HUDEP-2 (cell line): ENCODE measurements around the gene DNAJC11.
"Not testable (repeated sequence)": the region's sequence is repeated elsewhere in the genome, so short reads cannot be mapped to it uniquely, and the experiment has no call there.

ENCODE experiments used
- DNase-seq, 76 experiments: peaks; one replicate each; lab custom pipeline; 2025; ENCODE audit not compliant: unreplicated experiment in 76 of 76; lab: John Stamatoyannopoulos, UW

DNAJC11 gene

DNA sequence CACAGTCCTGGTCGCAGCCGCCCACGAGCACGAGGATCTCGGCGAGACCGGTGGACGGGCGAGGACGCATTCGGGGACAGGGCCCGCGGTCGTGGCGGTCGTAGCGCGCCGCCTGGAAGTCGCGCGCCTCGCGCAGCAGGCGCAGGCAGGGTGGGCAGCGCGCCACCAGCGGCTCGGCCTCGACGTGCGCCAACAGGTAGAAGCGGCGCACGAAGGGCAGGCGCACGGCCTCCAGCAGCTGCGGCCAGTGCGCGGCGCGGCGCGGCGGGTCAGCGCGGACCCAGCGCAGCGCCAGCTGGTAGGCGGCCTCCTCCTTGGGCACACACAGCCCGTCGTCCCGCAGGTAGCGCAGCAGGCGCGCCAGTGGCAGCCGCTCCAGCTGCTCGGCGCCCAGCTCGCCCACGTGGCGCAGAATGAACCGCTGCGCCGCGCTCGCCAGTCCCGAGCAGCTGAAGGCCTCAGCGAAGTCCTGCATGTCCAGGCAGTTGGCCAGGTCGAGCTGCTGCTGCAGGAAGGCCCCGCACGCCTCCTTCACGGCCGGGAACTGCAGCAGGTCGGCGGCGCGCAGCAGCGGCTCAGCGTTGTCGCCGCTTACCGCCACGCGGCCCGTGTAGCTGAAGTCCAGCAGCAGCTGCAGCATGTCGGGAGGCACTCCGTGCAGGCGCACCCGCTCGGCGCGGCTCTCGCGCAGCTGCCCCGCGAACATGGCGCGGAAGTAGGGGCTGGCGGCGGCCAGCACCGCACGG is 99.5 kb downstream of the DNAJC11 start:
- DNase-seq: peak in 21 of 76 experiments; percentile 7 to 70 (median 44)

DNA sequence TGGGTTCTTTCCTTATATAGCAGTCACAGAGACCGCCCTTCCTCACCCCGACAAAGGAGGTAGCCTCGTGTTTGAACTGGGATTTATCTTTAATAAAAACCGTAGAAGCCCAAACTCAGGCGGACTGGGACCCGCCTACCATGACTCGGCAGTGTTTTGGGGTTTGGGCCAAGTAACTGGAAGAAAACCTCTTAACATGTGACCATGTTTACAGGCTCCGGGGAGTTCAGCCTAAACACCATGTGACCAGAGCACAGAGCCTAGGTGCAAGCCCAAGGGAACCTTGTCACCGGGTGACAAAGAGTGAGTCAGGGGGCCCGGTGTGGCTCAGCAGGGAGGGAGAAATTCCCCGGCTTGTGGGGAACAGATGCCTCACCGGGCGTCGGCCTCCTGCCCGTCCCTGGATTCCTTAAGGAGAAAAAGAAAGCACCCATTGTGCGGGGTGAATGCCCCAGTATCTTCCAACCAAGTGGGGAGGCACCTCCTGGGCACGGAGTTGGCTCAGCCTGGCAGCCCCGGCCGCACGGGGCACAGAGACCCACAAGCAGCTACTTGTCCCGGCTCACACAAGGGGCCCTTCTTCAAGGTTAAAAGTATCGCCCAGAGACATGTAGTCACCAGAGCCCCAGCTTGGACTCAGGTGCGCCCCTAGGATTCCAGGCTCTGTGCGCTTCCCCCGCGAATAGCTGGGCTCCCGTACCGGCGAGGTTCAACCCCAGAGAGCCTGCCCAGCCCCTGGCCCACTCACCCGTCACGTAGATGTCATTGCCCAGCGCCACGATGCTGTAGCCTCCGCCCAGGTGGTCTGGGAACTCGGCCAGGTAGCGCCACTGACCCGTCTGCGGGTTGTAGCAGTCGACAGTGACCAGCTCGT is 100.3 kb downstream of the DNAJC11 start:
- DNase-seq: peak in 75 of 76 experiments; percentile 43 to 96 (median 88)

DNA sequence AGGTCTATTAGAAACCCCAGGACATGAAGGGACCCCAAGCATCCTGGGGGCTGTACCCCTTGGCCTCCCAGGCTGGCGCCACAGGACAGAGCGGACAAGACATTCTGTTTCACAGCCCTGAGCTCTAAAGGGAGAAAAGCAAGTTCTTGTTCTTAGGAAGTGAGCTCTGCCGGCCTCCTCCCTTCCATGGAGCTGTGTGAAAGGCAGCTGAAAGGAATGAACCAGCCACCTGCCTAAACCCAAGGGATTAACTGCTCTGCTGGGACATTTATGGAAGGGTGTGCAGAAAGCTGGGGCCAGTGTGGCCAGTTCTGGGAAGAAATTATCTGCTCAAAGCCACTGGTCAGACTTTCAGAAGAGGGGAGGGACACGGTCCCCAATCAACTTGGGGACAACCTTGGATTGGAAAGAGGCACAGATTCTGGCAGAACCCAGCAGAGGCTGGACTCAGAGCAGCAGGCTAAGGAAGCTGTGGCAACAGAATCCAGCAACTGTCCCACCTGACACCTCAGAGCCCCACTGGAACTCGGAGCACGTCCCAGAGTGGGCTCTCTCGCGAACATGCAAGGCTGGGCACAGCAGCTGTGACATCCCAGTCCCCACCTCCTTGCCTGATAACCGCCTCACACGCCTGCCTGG is 101.1 kb downstream of the DNAJC11 start:
- DNase-seq: peak in 2 of 76 experiments; percentile 37 to 56

DNA sequence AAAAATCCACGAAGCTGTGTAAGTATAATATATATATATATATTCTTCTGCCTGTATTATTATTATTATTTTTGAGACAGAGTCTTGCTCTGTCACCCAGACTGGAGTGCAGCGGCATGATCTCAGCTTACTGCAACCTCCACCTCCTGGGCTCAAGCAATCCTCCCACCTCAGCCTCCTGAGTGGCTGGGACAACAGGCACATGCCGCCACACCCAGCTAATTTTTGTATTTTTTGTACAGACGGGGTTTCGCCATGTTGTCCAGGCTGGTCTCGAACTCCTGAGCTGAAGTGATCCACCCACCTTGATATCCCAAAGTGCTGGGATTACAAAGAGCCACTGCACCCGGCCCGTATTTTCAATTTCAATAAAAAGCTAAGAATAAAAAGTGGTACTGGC is 101.6 kb downstream of the DNAJC11 start:
- not testable (repeated sequence) for DNase-seq

DNA sequence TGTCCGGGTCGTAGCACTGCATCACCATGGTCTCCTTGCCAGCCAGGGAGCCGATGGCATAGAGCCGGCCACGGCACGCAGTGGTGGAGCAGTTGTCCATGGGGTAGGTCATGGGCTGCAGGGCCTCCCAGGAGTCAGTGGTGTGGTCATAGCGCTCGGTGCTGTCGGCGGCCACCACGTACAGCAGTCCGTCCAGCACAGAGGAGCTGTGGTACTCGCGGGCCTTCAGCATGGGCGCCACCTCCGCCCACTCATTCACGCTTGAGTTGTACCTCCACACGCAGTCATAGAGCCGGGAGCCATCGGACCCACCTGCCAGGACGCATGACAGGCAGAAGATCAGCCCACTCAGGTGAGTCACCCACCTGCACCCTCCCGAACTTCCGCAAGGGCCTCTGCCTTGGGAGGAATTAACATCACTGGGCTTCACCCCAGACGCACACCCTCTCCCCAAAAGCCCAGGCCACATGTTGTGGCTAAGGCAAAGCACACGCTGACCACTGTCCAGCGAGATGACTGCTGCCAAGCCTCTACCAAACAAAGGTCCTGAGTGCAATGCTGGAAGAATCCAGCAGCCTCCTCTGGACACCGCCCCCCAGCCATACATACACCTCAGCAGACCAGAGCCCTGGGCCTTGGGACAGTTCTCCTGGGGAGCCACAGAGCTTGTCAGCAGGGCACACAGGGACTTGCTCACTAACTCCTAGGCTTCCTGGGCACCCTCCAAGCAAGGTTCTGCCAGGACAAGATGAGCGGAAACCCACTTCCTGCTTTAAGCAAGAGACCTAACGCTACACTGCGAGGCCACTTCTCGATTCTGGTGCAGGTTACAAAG is 102.3 kb downstream of the DNAJC11 start:
- no peak for DNase-seq

DNA sequence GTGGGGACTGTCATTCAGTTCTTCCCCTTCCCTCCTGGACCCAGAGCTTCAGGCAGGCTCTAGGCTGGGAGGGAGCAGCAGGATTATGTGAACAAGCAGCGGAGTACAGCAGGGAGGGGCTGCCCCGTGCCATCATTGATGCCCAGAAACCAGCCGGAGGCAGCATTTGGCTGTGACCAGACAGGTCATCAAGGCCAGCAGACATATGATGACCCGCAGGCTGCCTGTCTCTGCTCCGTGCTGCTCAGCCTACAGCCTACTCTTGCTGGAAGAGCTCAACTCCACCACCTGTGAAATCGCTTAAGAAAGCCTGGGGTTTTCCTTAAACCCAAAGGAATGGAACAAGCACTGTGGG is 103.9 kb downstream of the DNAJC11 start:
- no peak for DNase-seq

DNA sequence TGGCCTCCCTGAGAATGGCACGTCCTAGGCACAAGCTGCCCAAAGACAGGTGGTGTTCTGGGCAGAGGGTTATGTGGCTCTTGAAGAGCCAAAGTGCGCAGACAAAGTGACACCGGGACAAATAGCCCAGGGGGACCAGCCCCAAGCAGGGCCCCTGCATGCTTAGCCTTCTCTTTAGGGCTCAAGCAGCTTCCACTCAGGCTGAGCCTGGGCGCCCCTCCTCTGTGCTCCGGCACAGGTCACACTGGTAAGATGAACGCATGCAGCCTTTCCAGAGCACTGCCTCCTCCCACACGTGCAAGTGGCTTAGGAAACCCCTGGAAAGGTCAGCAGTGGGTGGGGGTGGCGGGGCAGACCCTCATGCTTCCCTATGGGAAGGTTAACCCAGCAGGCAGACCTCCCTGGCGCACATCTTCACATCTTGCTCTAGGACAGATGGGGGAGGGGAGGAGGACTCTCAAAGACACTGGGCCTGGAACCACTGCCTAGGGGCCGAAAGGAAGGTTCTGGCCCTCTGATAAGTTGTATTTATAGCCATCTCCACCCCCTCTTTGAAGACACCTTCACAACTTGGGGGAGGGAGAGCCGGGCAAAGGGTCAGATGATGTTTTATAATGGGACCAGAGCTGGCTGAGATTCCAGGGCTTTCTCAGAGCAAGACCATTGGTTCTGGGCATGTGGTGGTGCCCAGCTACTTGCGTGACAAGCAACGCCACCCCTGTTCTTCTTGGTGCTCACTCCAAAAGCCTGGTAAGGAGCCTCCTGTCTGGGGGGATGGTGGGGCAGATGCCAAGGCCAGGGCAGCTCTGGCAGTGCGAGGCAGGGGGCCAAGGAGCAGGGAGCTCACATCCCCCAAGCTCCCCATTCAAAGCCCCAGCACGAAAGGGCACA is 104.5 kb downstream of the DNAJC11 start:
- no peak for DNase-seq

DNA sequence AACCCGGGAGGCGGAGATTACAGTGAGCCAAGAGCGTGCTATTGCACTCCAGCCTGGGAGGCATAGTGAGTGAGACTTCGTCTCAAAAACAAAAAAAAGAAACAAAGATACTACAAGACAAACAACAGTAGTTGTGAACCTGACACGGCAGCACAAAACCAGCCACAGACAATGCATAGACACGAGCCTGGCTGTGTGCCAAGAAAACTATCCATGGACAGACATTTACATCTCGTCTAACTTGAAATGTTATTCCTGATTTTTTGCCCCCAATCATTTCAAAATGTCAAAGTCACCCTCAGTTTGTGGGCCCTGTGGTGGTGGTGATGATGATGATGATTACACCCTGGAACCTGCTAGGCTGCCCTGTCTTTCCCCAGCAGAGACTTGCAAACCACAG is 105.3 kb downstream of the DNAJC11 start:
- DNase-seq: no peak

DNA sequence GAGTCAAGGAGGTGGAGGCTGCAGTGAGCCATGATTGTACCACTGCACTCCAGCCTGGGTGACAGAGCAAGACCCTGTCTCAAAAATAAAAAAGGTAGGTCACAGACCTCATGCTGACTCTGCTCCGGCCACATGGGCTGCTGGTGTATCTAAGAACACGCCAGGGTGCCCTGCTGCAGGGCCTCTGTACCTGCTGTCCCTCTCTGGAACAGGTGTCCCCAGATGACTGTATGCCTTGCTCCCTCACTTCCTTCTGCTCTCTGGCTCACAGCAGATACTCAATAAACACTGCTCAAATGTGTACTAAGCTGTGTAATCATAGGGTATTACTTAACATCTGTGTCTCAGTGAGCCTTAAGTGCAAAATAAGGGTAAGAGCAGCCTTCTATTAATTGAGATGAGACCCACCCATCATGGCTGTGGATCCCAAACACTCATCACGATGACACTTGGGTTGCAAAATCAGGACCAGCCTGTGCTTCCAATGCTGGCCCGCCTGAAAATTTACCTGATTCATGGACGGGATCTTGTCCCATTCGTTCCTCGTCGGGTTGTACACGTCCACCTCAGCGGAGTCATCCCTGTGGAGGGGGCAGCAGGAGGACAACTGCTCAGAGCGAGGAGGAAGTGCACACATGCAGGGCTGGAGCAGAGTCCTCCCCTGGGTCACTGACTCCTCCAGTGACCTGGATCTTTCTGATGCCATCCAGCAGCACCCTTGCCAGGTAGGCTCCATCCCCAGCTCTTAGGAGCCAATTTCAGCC is 106.5 kb downstream of the DNAJC11 start:
- no peak for DNase-seq

DNA sequence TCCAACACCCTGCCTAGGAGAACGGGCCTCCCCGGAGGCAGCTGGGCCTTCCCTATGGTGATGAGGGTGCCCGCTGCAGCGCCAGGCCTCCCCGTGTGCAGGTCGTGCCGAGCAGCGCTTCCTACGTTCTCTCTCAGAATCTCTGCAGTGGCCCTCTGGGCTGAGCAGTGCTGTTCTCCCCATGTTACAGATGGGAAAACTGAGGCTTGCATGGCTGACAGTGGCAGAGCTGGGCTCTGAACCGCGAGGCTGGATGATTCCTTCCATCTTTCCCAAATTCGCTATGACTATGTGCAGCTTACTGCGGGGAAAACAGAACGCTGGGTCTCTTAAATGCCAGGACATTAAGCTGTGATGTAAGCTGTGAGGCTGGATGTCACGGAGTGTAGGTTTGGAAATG is 107.8 kb downstream of the DNAJC11 start:
- DNase-seq: no peak

DNA sequence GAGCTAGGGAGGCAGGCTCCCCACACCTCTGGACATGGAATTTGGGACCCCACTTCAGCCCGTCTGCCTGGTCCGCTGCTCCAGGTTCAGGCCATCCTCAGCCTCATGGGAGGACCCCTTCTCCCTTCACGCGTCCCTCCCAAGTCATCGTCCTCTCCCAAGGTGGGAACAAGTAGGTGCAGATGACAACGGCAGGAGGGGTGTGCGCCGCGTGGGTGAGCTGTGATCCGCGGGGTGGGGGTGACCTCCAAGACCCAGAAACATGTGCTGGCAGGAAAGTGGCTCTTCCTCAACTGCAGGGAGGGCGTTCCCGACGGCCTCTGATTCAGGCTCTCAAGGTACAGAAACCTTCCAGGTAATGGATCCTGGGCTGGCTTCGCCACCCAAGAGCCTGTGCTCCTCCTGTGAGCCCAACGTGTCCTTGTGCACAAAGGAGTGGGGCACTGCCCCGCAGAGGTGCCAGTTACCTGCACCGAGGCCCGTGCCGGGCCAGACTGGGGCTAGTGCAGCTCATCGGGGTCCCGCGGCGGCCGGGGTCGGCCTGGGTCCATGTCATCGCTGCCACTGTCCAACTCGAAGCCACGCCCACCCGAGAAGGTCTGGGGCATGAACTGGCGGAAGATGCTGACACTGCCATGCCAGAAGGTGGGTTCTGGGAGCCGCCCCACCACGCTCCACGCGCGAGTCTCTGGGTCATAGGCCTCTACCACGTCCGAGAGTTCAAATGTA is 108.6 kb downstream of the DNAJC11 start:
- no peak for DNase-seq

DNA sequence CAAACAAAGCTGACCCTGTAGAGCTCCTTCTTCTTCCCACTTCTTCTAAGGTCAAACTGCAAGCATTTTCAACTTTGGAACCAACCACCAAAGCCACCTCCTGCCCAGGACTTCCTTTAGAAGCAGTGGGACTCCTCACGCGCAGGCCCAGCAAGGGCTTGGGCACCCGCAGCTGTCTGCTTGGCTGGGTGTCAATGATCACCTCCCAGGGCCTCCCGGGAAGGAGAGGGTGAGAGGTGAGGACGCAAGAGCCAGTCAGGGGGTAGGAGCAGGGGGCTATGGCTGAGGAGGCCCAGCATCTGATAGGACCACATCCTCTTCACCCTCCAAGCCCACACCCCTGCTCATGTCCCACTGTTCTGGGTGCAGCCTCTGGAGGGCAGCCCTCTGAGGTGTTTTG is 109.2 kb downstream of the DNAJC11 start:
- DNase-seq: no peak

DNA sequence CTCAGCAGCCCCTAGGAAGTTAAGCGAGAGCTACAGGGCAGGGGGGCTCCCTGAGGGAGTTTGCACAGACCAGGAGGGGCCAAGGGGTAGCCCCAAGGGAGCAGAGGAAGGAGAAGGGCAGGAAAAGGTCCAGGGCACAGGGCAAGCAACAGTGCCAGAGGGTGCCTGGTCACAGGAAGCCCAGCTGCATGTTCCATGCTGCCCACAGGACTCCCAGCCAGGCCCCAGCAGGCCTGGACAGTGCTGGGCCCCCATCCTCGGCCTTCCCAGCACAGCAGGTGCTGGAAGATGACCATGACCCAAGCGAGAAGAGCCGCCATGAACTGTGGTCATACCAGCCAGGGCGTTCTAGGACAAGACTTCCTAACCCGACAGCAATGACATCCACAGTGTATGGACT is 110.0 kb downstream of the DNAJC11 start:
- no peak for DNase-seq

DNA sequence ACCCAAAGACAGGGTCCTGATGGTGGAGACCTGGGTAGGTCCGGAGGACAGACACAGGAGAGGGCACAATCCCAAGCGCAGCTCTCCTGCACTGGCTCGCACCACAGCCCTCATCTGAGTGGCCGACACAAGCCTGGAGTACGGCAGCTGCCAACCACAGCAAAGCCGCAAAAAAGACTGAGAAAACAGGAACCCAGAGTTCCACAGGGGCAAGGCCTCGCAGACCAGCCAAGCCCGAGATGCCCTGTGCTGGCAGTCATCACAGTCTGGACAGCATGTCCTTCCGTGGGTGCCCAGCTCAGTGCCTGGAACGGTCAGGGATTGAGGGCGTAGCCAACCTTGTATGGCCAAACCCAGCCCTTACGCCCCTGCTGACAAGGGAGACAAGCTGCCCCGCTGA is 110.4 kb downstream of the DNAJC11 start:
- DNase-seq: no peak

DNA sequence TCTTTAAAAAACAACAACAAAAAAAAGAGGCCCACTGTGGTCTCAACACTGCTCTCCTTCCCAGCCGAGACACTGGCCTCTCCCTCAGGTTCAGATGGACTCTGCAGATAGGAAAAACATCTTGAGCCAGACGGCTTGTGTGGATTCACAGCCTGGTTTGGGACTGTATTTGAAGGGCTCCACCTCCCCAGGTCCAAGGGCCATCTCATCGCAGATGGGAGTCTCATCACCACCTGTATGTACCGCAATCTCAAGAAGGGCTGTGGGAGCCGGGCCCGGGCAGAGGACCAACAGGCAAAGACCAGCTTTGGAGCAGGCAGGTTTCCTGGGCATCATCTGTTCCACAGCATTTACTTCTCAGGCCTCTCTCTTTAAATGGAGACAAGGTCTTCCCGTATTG is 111.6 kb downstream of the DNAJC11 start:
- DNase-seq: no peak

DNA sequence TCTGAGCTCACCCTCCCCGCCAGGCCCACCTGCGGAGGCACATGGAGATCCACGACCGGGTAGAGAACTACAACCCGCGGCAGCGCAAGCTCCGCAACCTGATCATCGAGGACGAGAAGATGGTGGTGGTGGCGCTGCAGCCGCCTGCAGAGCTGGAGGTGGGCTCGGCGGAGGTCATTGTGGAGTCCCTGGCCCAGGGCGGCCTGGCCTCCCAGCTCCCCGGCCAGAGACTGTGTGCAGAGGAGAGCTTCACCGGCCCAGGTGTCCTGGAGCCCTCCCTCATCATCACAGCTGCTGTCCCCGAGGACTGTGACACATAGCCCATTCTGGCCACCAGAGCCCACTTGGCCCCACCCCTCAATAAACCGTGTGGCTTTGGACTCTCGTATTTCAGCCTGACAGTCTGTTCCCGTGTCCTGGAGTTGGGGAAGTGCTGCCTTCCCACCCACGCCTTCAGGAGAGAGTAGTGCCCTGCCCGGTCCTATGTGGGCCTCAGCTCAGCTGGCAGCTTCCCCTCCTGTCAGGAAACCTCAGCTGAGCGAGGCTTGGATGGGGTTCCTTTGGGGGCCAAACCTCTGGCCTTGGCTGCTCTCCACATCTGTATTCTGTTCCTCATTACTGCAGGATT is 112.6 kb downstream of the DNAJC11 start:
- no peak for DNase-seq

DNA sequence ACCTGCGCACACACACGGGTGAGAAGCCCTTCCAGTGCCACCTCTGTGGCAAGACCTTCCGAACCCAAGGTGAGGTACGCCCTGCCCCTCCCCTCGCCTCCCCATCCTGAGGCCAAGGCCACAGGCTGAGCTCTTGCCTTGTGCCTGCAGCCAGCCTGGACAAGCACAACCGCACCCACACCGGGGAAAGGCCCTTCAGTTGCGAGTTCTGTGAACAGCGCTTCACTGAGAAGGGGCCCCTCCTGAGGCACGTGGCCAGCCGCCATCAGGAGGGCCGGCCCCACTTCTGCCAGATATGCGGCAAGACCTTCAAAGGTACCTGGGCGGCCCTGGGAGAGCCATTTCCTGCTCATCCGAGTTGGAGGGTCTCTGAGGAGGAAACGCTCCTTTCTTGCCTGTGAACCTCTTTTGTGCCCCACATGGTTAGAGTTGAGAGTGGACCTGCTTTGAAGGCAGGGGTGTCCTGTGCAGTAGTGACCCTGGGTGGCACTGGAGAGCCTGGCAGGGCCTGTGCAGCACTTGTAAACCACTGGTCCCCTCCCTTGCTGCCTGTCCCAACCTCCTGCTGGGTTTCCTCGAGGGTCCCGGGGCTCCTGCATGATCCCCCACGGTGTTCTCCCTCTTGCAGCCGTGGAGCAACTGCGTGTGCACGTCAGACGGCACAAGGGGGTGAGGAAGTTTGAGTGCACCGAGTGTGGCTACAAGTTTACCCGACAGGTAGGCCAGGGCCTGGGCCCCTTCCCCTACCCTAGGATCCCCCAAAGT is 113.3 kb downstream of the DNAJC11 start:
- no peak for DNase-seq
